K562 (cell line): ENCODE data around the gene CORIN. TPM values are rescaled to one million over a fixed set of nuclear protein-coding genes. Genes with fewer than 3 reads are reported as not detected.
A peak's percentile ranks its signal among the peaks of the same experiment; 100 is the strongest.

Experiments used
- ATAC-seq: fragments of 200-7000 bp; cut with Tn5 transposase; 3 replicates; pipeline ENCODE4 v1.9.1; 2020; ENCODE audit warnings: moderate library complexity
- BruUV-seq: library from RNA; stranded (reverse); fragments of 400-500 nt; replicated peaks from 2 replicates; lab custom pipeline; 2021; lab: Mats Ljungman, UMichigan
- CTCF ChIA-PET: fragments of 300-600 bp; formaldehyde crosslinking; extraction: SDS; loops from one replicate; lab custom pipeline; 2021; ENCODE audit warnings: low intra/inter-chr PET ratio; lab: Yijun Ruan, JAX
- POLR2A ChIA-PET: fragments of 300-600, 350-650 bp; sonication (Branson Sonifier 250); formaldehyde crosslinking; extraction: SDS; loops from one replicate; lab custom pipeline; 2021; ENCODE audit warnings: antibody characterized with exemption, inconsistent platforms; lab: Yijun Ruan, JAX
- DNase-seq, 4 experiments: peaks; one replicate each; pipeline versions ENCODE4 v3.0.0 to v3.0.0-alpha.2; 2011 to 2018; ENCODE audit warnings: low spot score in 3 of 4, mixed read lengths in 3 of 4; ENCODE audit errors: extremely low read depth in 1 of 4
- FAIRE-seq: peaks from 2 replicates; lab custom pipeline; 2011; peaks lifted over from hg19 to GRCh38; lab: Jason Lieb, UNC
- H2AFZ ChIP-seq: 2 replicates; pipeline ENCODE4 v1.6.0; 2011; ENCODE audit warnings: low read depth, low read length, control low read depth, inconsistent platforms
- H3K27ac ChIP-seq: fragments of 200-600 bp; 3 replicates; pipeline ENCODE4 v1.8.0; 2011; ENCODE audit warnings: low read depth, mild to moderate bottlenecking, control low read depth, inconsistent platforms, low read length, moderate library complexity, mixed read lengths; ENCODE audit errors: extremely low read depth
- H3K27me3 ChIP-seq, 2 experiments: fragments of 300-600 bp in 1 of 2; 2 replicates in 1 of 2; 3 replicates in 1 of 2; pipeline versions ENCODE4 v1.6.0 to v1.8.0; 2011; ENCODE audit warnings: inconsistent platforms in 2 of 2, low read length in 2 of 2, mild to moderate bottlenecking in 1 of 2, mixed read lengths in 1 of 2, moderate library complexity in 1 of 2; ENCODE audit not compliant: control insufficient read depth in 2 of 2, insufficient read depth in 2 of 2
- H3K36me3 ChIP-seq: fragments of 300-600 bp; 3 replicates; pipeline ENCODE4 v1.8.0; 2011; ENCODE audit warnings: mild to moderate bottlenecking, low read length, inconsistent platforms; ENCODE audit not compliant: control insufficient read depth, insufficient read depth
- H3K4me1 ChIP-seq, 2 experiments: fragments of 200-600 bp in 1 of 2; replicated peaks in 1 of 2; 2 replicates in 1 of 2; 3 replicates in 1 of 2; pipeline versions ENCODE4 v1.5.1 to v1.8.0; 2011; ENCODE audit warnings: inconsistent platforms in 2 of 2, low read length in 2 of 2, mild to moderate bottlenecking in 1 of 2, mixed read lengths in 1 of 2, moderate library complexity in 1 of 2; ENCODE audit not compliant: control insufficient read depth in 2 of 2, insufficient read depth in 2 of 2
- H3K4me2 ChIP-seq: 2 replicates; pipeline ENCODE4 v1.6.1; 2011; ENCODE audit warnings: low read length, control low read depth, inconsistent platforms, mixed read lengths; ENCODE audit not compliant: insufficient read depth
- H3K4me3 ChIP-seq: fragments of 200-600 bp; sonication (generic), shearing (Covaris generic); 2 replicates; pipeline ENCODE4 v1.5.1; 2016; ENCODE audit warnings: control low read depth, inconsistent platforms
- H3K79me2 ChIP-seq: fragments of 200-600 bp; 3 replicates; pipeline ENCODE4 v1.8.0; 2011; ENCODE audit warnings: low read length, inconsistent platforms; ENCODE audit not compliant: control insufficient read depth, insufficient read depth
- H3K9ac ChIP-seq, 2 experiments: 2 replicates each; pipeline versions ENCODE4 v1.6.0 to v1.6.1; 2011; ENCODE audit warnings: low read depth in 2 of 2, low read length in 2 of 2, control low read depth in 1 of 2, inconsistent platforms in 1 of 2, mild to moderate bottlenecking in 1 of 2, mixed read lengths in 1 of 2; ENCODE audit not compliant: insufficient read depth in 1 of 2
- H3K9me1 ChIP-seq: one replicate; pipeline ENCODE4 v1.6.0; 2011; ENCODE audit warnings: inconsistent platforms, mild to moderate bottlenecking, low read length, moderate library complexity; ENCODE audit not compliant: control insufficient read depth, insufficient read depth
- H3K9me3 ChIP-seq: replicated peaks from 2 replicates; pipeline ENCODE4 v1.5.1; 2011; ENCODE audit warnings: low read depth, low read length, inconsistent platforms; ENCODE audit not compliant: control insufficient read depth, insufficient read depth
- H4K20me1 ChIP-seq: replicated peaks from 2 replicates; pipeline ENCODE4 v1.6.1; 2011; ENCODE audit warnings: low read length, inconsistent platforms, mixed read lengths; ENCODE audit not compliant: control insufficient read depth, insufficient read depth
- CBFA2T2 ChIP-seq: fragments of 450-650 bp; conservative IDR thresholded peaks from 2 replicates; pipeline ENCODE4 v1.6.1; 2017; ENCODE audit warnings: mild to moderate bottlenecking
- CBFB ChIP-seq: sonication (generic); formaldehyde crosslinking; IDR thresholded peaks from 2 replicates; pipeline ENCODE4 v1.4.0; 2020; ENCODE audit warnings: mild to moderate bottlenecking, missing genetic modification reagents
- E2F3 ChIP-seq: fragments of 250-450 bp; sonication (Bioruptor Pico); IDR thresholded peaks from 2 replicates; pipeline ENCODE4 v1.4.0; 2020; ENCODE audit warnings: mild to moderate bottlenecking
- FOXM1 ChIP-seq, 2 experiments: fragments of 450-650 bp in 1 of 2; sonication (generic) in 1 of 2; formaldehyde crosslinking in 1 of 2; IDR thresholded peaks; 2 replicates each; pipeline versions ENCODE4 v1.6.1 to v1.9.0; 2017 to 2022; ENCODE audit warnings: low read depth in 2 of 2, mild to moderate bottlenecking in 2 of 2, missing genetic modification reagents in 1 of 2, moderate library complexity in 1 of 2
- LEF1 ChIP-seq: fragments of 450-650 bp; IDR thresholded peaks from 2 replicates; pipeline ENCODE4 v1.6.1; 2016; ENCODE audit warnings: mild to moderate bottlenecking
- MAFF ChIP-seq: IDR thresholded peaks from 2 replicates; pipeline ENCODE4 v1.6.1; 2012; ENCODE audit warnings: low read length, improper control_type of control experiment
- MYNN ChIP-seq, 2 experiments: sonication (generic); formaldehyde crosslinking in 1 of 2; IDR thresholded peaks; 2 replicates each; pipeline versions ENCODE4 v1.5.0 to v1.6.1; 2016 to 2020; ENCODE audit warnings: antibody characterized with exemption in 1 of 2, missing genetic modification reagents in 1 of 2
- RAD51 ChIP-seq: fragments of 450-650 bp; IDR thresholded peaks from 2 replicates; pipeline ENCODE4 v1.7.1; 2016; ENCODE audit warnings: low read depth, mild to moderate bottlenecking, borderline replicate concordance
- TFE3 ChIP-seq: fragments of 450-650 bp; formaldehyde crosslinking; IDR thresholded peaks from 2 replicates; pipeline ENCODE4 v1.4.0; 2020; ENCODE audit warnings: mild to moderate bottlenecking, mixed read lengths
- ZC3H4 ChIP-seq: sonication (generic); formaldehyde crosslinking; IDR thresholded peaks from 2 replicates; pipeline ENCODE4 v1.9.0; 2021; ENCODE audit warnings: missing genetic modification reagents, borderline replicate concordance
- ZEB2 ChIP-seq: fragments of 450-650 bp; IDR thresholded peaks from 2 replicates; pipeline ENCODE4 v1.6.1; 2016
- WGBS: fragments of 100-300 bp; shearing (Covaris generic); methylation state at CpG from one replicate; pipeline ENCODE4 v1.1.6; 2016; ENCODE audit warnings: low coverage, mixed read lengths; ENCODE audit not compliant: insufficient coverage; ENCODE audit errors: missing lambda C conversion rate; 5-methylcytosine and 5-hydroxymethylcytosine counted together
- in situ Hi-C: fragments of 300-500 bp; cut with MboI; formaldehyde crosslinking; loops from 4 replicates; pipeline ENCODE4 v1.15.0; 2018; ENCODE audit warnings: inconsistent platforms, mixed read lengths
- intact Hi-C: fragments of 100-400 bp; cut with micrococcal nuclease; formaldehyde crosslinking; loops from 2 replicates; pipeline ENCODE4 v1.14.2; 2022
- polyA plus RNA-seq, 8 experiments: library from polyadenylated mRNA; depleted of rRNA in 4 of 8; stranded (reverse) in 5 of 8; unstranded in 3 of 8; fragments of >200 nt; fragmentation: Nextera tagmentation in 2 of 8; fragmentation: Illumina TruSeq in 1 of 8; extraction: Ambion mirVana in 2 of 8; extraction: Trizol in 1 of 8; gene quantifications; 2 replicates each; pipeline versions ENCODE4 v1.2.1 to v1.2.3, GENCODE V29; 2011 to 2014; ENCODE audit warnings: inconsistent platforms in 1 of 8, missing spikeins in 1 of 8
- total RNA-seq, 7 experiments: library from RNA; depleted of rRNA in 6 of 7; stranded (reverse); fragments of >200 nt in 6 of 7; fragmentation: Illumina TruSeq in 2 of 7; extraction: Trizol in 2 of 7; gene quantifications; 2 replicates each; pipeline versions ENCODE4 v1.2.1 to v1.2.3, GENCODE V29; 2011 to 2021; ENCODE audit warnings: low replicate concordance in 1 of 7
- TF ChIP-seq, protein P1 (sequence below): sonication (generic); formaldehyde crosslinking; IDR thresholded peaks from 2 replicates; pipeline ENCODE4 v1.5.0; 2020; ENCODE audit warnings: missing genetic modification reagents
- TF ChIP-seq, protein P2 (sequence below): sonication (generic); formaldehyde crosslinking; IDR thresholded peaks from 2 replicates; pipeline ENCODE4 v1.8.0; 2023; ENCODE audit warnings: missing genetic modification reagents, mild to moderate bottlenecking, borderline replicate concordance

CORIN gene
- total and polyA plus RNA-seq, 9 of the 15 experiments (the other 6 are each of a cell fraction or from before 2014, with no cell fraction given) = 0.04 to 0.31 (median 0.08) TPM; not detected in 4

- H3K27ac ChIP-seq = no peak overlapping the region
- CTCF ChIA-PET = no interaction called here
- no peak overlapping the region for H2AFZ ChIP-seq
- H4K20me1 ChIP-seq = no peaks in the 10 kb centered on the region
- FAIRE-seq = peak; percentile 44
- 4% methylated on average over 7 of the region's 7 CpGs for WGBS
- no peaks in the 10 kb centered on the region for H3K36me3 ChIP-seq
- no peaks in the 10 kb centered on the region for H3K27me3 ChIP-seq
- no peaks in the 10 kb centered on the region for H3K4me1 ChIP-seq
- H3K9me3 ChIP-seq = no peaks in the 10 kb centered on the region
- in situ Hi-C loops = no loop called here
- POLR2A ChIA-PET = no interaction called here
- no peak overlapping the region for H3K4me2 ChIP-seq
- no peak overlapping the region for H3K9ac ChIP-seq
- ATAC-seq = no peak
- H3K9me1 ChIP-seq = no peaks in the 10 kb centered on the region
- no peaks in the 10 kb centered on the region for H3K79me2 ChIP-seq
- TF ChIP-seq, protein P1, sequence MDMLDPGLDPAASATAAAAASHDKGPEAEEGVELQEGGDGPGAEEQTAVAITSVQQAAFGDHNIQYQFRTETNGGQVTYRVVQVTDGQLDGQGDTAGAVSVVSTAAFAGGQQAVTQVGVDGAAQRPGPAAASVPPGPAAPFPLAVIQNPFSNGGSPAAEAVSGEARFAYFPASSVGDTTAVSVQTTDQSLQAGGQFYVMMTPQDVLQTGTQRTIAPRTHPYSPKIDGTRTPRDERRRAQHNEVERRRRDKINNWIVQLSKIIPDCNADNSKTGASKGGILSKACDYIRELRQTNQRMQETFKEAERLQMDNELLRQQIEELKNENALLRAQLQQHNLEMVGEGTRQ (CRISPR knock-in tag) = peak; percentile 57
- no peak for TF ChIP-seq MYNN (IDR thresholded peaks at IDR 0.05)
- TF ChIP-seq MYNN (CRISPR knock-in tag; IDR thresholded peaks at IDR 0.05) = no peak
- TF ChIP-seq CBFB (CRISPR knock-in tag) = no peak
- no peak for TF ChIP-seq LEF1
- peak; percentile 75 for TF ChIP-seq RAD51
- TF ChIP-seq MAFF = no peak
- no peak for TF ChIP-seq E2F3 (CRISPR knock-in tag)
- TF ChIP-seq FOXM1 (IDR thresholded peaks at IDR 0.05; ENCODE audit: low read depth) = no peak
- TF ChIP-seq FOXM1 (CRISPR knock-in tag; IDR thresholded peaks at IDR 0.05; ENCODE audit: low read depth) = no peak
- no peak for TF ChIP-seq ZEB2
- peak; percentile 93 for TF ChIP-seq TFE3 (CRISPR knock-in tag)
- TF ChIP-seq ZC3H4 (CRISPR knock-in tag) = no peak
- TF ChIP-seq CBFA2T2 = peak; percentile 38
- TF ChIP-seq, protein P2, sequence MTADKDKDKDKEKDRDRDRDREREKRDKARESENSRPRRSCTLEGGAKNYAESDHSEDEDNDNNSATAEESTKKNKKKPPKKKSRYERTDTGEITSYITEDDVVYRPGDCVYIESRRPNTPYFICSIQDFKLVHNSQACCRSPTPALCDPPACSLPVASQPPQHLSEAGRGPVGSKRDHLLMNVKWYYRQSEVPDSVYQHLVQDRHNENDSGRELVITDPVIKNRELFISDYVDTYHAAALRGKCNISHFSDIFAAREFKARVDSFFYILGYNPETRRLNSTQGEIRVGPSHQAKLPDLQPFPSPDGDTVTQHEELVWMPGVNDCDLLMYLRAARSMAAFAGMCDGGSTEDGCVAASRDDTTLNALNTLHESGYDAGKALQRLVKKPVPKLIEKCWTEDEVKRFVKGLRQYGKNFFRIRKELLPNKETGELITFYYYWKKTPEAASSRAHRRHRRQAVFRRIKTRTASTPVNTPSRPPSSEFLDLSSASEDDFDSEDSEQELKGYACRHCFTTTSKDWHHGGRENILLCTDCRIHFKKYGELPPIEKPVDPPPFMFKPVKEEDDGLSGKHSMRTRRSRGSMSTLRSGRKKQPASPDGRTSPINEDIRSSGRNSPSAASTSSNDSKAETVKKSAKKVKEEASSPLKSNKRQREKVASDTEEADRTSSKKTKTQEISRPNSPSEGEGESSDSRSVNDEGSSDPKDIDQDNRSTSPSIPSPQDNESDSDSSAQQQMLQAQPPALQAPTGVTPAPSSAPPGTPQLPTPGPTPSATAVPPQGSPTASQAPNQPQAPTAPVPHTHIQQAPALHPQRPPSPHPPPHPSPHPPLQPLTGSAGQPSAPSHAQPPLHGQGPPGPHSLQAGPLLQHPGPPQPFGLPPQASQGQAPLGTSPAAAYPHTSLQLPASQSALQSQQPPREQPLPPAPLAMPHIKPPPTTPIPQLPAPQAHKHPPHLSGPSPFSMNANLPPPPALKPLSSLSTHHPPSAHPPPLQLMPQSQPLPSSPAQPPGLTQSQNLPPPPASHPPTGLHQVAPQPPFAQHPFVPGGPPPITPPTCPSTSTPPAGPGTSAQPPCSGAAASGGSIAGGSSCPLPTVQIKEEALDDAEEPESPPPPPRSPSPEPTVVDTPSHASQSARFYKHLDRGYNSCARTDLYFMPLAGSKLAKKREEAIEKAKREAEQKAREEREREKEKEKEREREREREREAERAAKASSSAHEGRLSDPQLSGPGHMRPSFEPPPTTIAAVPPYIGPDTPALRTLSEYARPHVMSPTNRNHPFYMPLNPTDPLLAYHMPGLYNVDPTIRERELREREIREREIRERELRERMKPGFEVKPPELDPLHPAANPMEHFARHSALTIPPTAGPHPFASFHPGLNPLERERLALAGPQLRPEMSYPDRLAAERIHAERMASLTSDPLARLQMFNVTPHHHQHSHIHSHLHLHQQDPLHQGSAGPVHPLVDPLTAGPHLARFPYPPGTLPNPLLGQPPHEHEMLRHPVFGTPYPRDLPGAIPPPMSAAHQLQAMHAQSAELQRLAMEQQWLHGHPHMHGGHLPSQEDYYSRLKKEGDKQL (CRISPR knock-in tag) = no peak
- intact Hi-C loops = no loop called here
- DNase-seq = no peak
- no peak overlapping the region for H3K4me3 ChIP-seq
- no TSS peak for BruUV-seq
Measured at GRCh38 chr4:47642985-47643760, 194.7 kb downstream of the CORIN start.
